ENCODE results near the gene CHCT1.

GRCh38 chr17:60398227-60398959 lies 23.9 kb upstream of the CHCT1 start:
- no peak for TF ChIP-seq EZH2phosphoT487 (IDR thresholded peaks at IDR 0.05; ENCODE audit: borderline replicate concordance, low read depth, low read length)
- TF ChIP-seq, protein P1, sequence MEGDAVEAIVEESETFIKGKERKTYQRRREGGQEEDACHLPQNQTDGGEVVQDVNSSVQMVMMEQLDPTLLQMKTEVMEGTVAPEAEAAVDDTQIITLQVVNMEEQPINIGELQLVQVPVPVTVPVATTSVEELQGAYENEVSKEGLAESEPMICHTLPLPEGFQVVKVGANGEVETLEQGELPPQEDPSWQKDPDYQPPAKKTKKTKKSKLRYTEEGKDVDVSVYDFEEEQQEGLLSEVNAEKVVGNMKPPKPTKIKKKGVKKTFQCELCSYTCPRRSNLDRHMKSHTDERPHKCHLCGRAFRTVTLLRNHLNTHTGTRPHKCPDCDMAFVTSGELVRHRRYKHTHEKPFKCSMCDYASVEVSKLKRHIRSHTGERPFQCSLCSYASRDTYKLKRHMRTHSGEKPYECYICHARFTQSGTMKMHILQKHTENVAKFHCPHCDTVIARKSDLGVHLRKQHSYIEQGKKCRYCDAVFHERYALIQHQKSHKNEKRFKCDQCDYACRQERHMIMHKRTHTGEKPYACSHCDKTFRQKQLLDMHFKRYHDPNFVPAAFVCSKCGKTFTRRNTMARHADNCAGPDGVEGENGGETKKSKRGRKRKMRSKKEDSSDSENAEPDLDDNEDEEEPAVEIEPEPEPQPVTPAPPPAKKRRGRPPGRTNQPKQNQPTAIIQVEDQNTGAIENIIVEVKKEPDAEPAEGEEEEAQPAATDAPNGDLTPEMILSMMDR (conservative IDR thresholded peaks at IDR 0.05; ENCODE audit: low read length): no peak
